Spleen (tissue), 11 donors: Measurements from ENCODE around the gene TLE5. TPM values are rescaled to one million over a fixed set of nuclear protein-coding genes. Genes with fewer than 3 reads are reported as not detected.

Experiments used
- DNase-seq: peaks from one replicate; pipeline ENCODE4 v3.0.0-alpha.2; 2020
- H3K27ac ChIP-seq, 8 donors: fragments of 200-600 bp; sonication (generic) in 7 of 8; 1 replicate in 4 of 8; 2 replicates in 4 of 8; pipeline versions ENCODE4 v1.5.0 to v1.8.0; 2016 to 2021; ENCODE audit warnings: inconsistent platforms in 4 of 8, mild to moderate bottlenecking in 4 of 8, moderate library complexity in 1 of 8
- H3K27me3 ChIP-seq, 7 donors: fragments of 200-600 bp; sonication (generic) in 6 of 7; replicated peaks in 1 of 7; 1 replicate in 4 of 7; 2 replicates in 3 of 7; pipeline versions ENCODE4 v1.5.0 to v1.8.0; 2016 to 2021; ENCODE audit warnings: inconsistent platforms in 3 of 7, mild to moderate bottlenecking in 1 of 7
- H3K36me3 ChIP-seq, 6 donors: fragments of 200-600 bp; sonication (generic) in 5 of 6; 1 replicate in 4 of 6; 2 replicates in 2 of 6; pipeline versions ENCODE4 v1.5.0 to v1.8.0; 2016 to 2021; ENCODE audit warnings: inconsistent platforms in 2 of 6
- H3K4me1 ChIP-seq, 6 donors: fragments of 200-600 bp; sonication (generic) in 5 of 6; 1 replicate in 3 of 6; 2 replicates in 3 of 6; pipeline versions ENCODE4 v1.5.0 to v1.8.0; 2016 to 2021; ENCODE audit warnings: inconsistent platforms in 3 of 6
- H3K4me3 ChIP-seq, 8 donors: fragments of 200-600 bp; sonication (generic) in 7 of 8; 1 replicate in 4 of 8; 2 replicates in 4 of 8; pipeline versions ENCODE4 v1.5.0 to v1.8.0; 2016 to 2021; ENCODE audit warnings: inconsistent platforms in 4 of 8, mild to moderate bottlenecking in 4 of 8, moderate library complexity in 2 of 8
- H3K9me3 ChIP-seq, 8 donors: fragments of 200-600 bp; sonication (generic) in 7 of 8; 1 replicate in 4 of 8; 2 replicates in 4 of 8; pipeline versions ENCODE4 v1.5.0 to v1.8.0; 2016 to 2021; ENCODE audit warnings: inconsistent platforms in 4 of 8
- POLR2A ChIP-seq, 3 donors: fragments of 450-650 bp; IDR thresholded peaks; one replicate each; pipeline ENCODE4 v1.5.1; 2017; ENCODE audit warnings: antibody characterized with exemption in 3 of 3, mild to moderate bottlenecking in 1 of 3
- POLR2AphosphoS5 ChIP-seq, 3 donors: sonication (generic); formaldehyde crosslinking; IDR thresholded peaks; one replicate each; pipeline ENCODE4 v1.5.1; 2017; ENCODE audit warnings: antibody characterized with exemption in 3 of 3
- WGBS, 5 donors: extraction: QIAGEN DNeasy Blood & Tissue Kit in 3 of 5; methylation state at CpG; one replicate each; pipeline versions ENCODE4 v1.1.5 to v1.1.7; 2013 to 2018; 5-methylcytosine and 5-hydroxymethylcytosine counted together
- intact Hi-C: fragments of 100-400 bp; cut with DNase I; formaldehyde crosslinking; loops from one replicate; pipeline ENCODE4 v1.15.0; 2023; ENCODE audit warnings: low total_unique reads
- polyA plus RNA-seq, 3 donors: library from polyadenylated mRNA; stranded (reverse); fragments of 200-250 nt; gene quantifications; one replicate each; pipeline ENCODE4 v1.2.1, GENCODE V29; 2013
- total RNA-seq, 7 donors: library from RNA; depleted of rRNA in 3 of 7; stranded (reverse); fragments of >200 nt in 3 of 7; fragmentation: NEBNext Ultra II Directional in 4 of 7; extraction: Animal tissue kit (Norgen Biotek cat#: 25700) in 4 of 7; gene quantifications; one replicate each; pipeline versions ENCODE4 v1.1.0 to v1.2.1, GENCODE V29; 2016 to 2021
- TF ChIP-seq, protein P1 (sequence below), 11 experiments: fragments of 200-600 bp in 7 of 11; fragments of 450-650 bp in 4 of 11; sonication (generic) in 4 of 11; IDR thresholded peaks in 8 of 11; conservative IDR thresholded peaks in 3 of 11; 1 replicate in 7 of 11; 2 replicates in 4 of 11; pipeline versions ENCODE4 v1.4.0 to v1.8.0; 2016 to 2021; ENCODE audit warnings: antibody characterized with exemption in 11 of 11, inconsistent platforms in 4 of 11, mild to moderate bottlenecking in 1 of 11
- donor health status: healthy with polysubstance abuse.
- donor health status: DM: no; HTN: no; CAD: no; lungs with moderate emphysema.
- donor health status: DM: no; HTN: no; CAD: no.
- donor health status: Bipolar disorder and iron deficiency.
- donor health status: healthy.
- donor health status: DM: no; HTN: no; CAD: no.
- donor health status: DM: yes; HTN: yes; CAD: no.

The TLE5 gene
- total and polyA plus RNA-seq, 10 donors, result 325 to 618 (median 435) TPM

DNA sequence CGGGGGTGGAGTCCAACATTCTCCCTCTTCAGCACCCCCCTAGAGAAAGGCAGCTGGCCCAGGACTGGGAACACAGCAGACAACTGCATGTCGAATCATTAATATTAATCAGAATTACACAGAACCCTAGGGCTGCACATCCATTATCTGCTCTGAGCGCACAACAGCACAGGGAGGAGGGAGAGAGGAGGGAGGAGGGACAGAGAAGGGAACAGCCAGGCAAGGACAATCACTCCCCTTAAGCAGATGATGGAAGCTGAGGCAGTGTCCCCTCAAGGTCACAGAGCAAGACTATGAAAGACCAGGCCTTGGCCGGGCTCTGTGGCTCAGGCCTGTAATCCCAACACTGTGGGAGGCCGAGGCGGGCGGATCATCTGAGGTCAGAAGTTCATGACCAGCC is 59.2 kb downstream of the TLE5 start:
- Histone ChIP-seq H3K4me3 (no peak overlapping the region), H3K4me1 (no peaks in the 10 kb centered on the region), H3K36me3 (peaks cover 0 to 89% (median 10%) of the 10 kb centered on the region in 6 donors), H3K27ac (no peak overlapping the region), H3K9me3 (peaks cover 0 to 5% (median 0%) of the 10 kb centered on the region in 8 donors), H3K27me3 (no peaks in the 10 kb centered on the region)
- intact Hi-C loops, result no loop called here
- WGBS, 5 donors, result 86 to 94% (median 87%) methylated on average over 7 of the region's 7 CpGs
- no peak for DNase-seq
- no peak for TF ChIP-seq POLR2A (IDR thresholded peaks at IDR 0.05)
- TF ChIP-seq, protein P1, sequence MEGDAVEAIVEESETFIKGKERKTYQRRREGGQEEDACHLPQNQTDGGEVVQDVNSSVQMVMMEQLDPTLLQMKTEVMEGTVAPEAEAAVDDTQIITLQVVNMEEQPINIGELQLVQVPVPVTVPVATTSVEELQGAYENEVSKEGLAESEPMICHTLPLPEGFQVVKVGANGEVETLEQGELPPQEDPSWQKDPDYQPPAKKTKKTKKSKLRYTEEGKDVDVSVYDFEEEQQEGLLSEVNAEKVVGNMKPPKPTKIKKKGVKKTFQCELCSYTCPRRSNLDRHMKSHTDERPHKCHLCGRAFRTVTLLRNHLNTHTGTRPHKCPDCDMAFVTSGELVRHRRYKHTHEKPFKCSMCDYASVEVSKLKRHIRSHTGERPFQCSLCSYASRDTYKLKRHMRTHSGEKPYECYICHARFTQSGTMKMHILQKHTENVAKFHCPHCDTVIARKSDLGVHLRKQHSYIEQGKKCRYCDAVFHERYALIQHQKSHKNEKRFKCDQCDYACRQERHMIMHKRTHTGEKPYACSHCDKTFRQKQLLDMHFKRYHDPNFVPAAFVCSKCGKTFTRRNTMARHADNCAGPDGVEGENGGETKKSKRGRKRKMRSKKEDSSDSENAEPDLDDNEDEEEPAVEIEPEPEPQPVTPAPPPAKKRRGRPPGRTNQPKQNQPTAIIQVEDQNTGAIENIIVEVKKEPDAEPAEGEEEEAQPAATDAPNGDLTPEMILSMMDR (IDR thresholded peaks at IDR 0.05 in 8 of 11, conservative IDR thresholded peaks at IDR 0.05 in 3 of 11), result no peak
- no peak for TF ChIP-seq POLR2AphosphoS5 (IDR thresholded peaks at IDR 0.05)

Other genes with a start within 250 kb of the TLE5 start
- 1 to 10 TPM; 3.6 to 7.1 (median 4.5) TPM for gene ZNF554, start 242.6 kb downstream of the TLE5 start, total RNA-seq
- 1 to 10 TPM; 1.4 to 4.0 (median 2.3) TPM for gene ZNF554, start 242.6 kb downstream of the TLE5 start, polyA plus RNA-seq
- 10 to 100 TPM in 2 of 7 donors, 1 to 10 TPM in 5; 5.4 to 10.8 (median 8.3) TPM for gene ZNF555, start 221.0 kb downstream of the TLE5 start, total RNA-seq
- gene ZNF555, start 221.0 kb downstream of the TLE5 start, polyA plus RNA-seq, result 1 to 10 TPM; 1.4 to 2.7 (median 2.2) TPM
- under 1 TPM in 3 of 7 donors, not detected in 4; 0.22 to 0.27 (median 0.26) TPM for gene ZNF556, start 195.2 kb downstream of the TLE5 start, total RNA-seq
- under 1 TPM in 2 of 3 donors, not detected in 1; under 0.01 to 0.02 TPM for gene ZNF556, start 195.2 kb downstream of the TLE5 start, polyA plus RNA-seq
- 1 to 10 TPM; 2.0 to 3.9 (median 3.3) TPM for gene ZNF57, start 161.6 kb downstream of the TLE5 start, total RNA-seq
- 1 to 10 TPM; 2.3 to 2.6 (median 2.3) TPM for gene ZNF57, start 161.6 kb downstream of the TLE5 start, polyA plus RNA-seq
- 1 to 10 TPM; 3.9 to 7.5 (median 4.5) TPM for gene ZNF77, start 117.5 kb downstream of the TLE5 start, total RNA-seq
- gene ZNF77, start 117.5 kb downstream of the TLE5 start, polyA plus RNA-seq, result 1 to 10 TPM; 2.2 to 2.9 (median 2.8) TPM
- gene TLE6, start 84.9 kb downstream of the TLE5 start, total RNA-seq, result 1 to 10 TPM in 5 of 7 donors, under 1 TPM in 2; 0.60 to 4.1 (median 1.4) TPM
- 1 to 10 TPM; 1.9 to 2.7 (median 2.2) TPM for gene TLE6, start 84.9 kb downstream of the TLE5 start, polyA plus RNA-seq
- gene TLE2, start 33.2 kb downstream of the TLE5 start, total RNA-seq, result 10 to 100 TPM; 31.7 to 88.0 (median 40.2) TPM
- gene TLE2, start 33.2 kb downstream of the TLE5 start, polyA plus RNA-seq, result 10 to 100 TPM; 12.0 to 46.7 (median 22.8) TPM
- gene GNA11, start 31.9 kb upstream of the TLE5 start, total RNA-seq, result 10 to 100 TPM; 22.6 to 41.5 (median 33.4) TPM
- 10 to 100 TPM in 1 of 3 donors, 1 to 10 TPM in 2; 5.1 to 22.7 (median 6.1) TPM for gene GNA11, start 31.9 kb upstream of the TLE5 start, polyA plus RNA-seq
- 10 to 100 TPM in 6 of 7 donors, 1 to 10 TPM in 1; 9.8 to 24.9 (median 12.7) TPM for gene GNA15, start 73.5 kb upstream of the TLE5 start, total RNA-seq
- gene GNA15, start 73.5 kb upstream of the TLE5 start, polyA plus RNA-seq, result 1 to 10 TPM; 3.8 to 7.6 (median 5.2) TPM
- 100 to 1,000 TPM in 2 of 7 donors, 10 to 100 TPM in 5; 46.3 to 171 (median 64.4) TPM for gene S1PR4, start 116.3 kb upstream of the TLE5 start, total RNA-seq
- 10 to 100 TPM; 44.7 to 68.9 (median 59.6) TPM for gene S1PR4, start 116.3 kb upstream of the TLE5 start, polyA plus RNA-seq
- 10 to 100 TPM; 37.8 to 59.2 (median 47.1) TPM for gene NCLN, start 123.4 kb upstream of the TLE5 start, total RNA-seq
- 10 to 100 TPM; 41.4 to 89.5 (median 79.6) TPM for gene NCLN, start 123.4 kb upstream of the TLE5 start, polyA plus RNA-seq
- gene CELF5, start 162.2 kb upstream of the TLE5 start, total RNA-seq, result under 1 TPM in 2 of 7 donors, not detected in 5; 0.10 to 0.19 TPM
- under 1 TPM in 1 of 3 donors, not detected in 2; 0.05 TPM for gene CELF5, start 162.2 kb upstream of the TLE5 start, polyA plus RNA-seq